ENCODE results near the gene DNM3. TPM values are rescaled to one million over a fixed set of nuclear protein-coding genes. Genes with fewer than 3 reads are reported as not detected.

The DNM3 gene
- polyA plus RNA-seq, 1 of the 3 experiments (the other 2 are of a cell fraction): 0.43 TPM

GRCh38 chr1:172245788-172246187 lies 404.5 kb downstream of the DNM3 start:
- Histone ChIP-seq H3K9me2 (no peaks in the 10 kb centered on the region), H3K9ac (no peak overlapping the region), H3F3A (replicated peaks; ENCODE audit: insufficient read depth) (peaks cover 8% of the 10 kb centered on the region), H2AFZ (ENCODE audit: low read depth) (no peak overlapping the region), H3K27ac (ENCODE audit: low read depth in 2 of 2, low read length in 1 of 2) (no peak overlapping the region), H3K4me2 (no peak overlapping the region), H3K27me3 (ENCODE audit: insufficient read depth) (no peaks in the 10 kb centered on the region), H4K20me1 (ENCODE audit: insufficient read depth) (no peaks in the 10 kb centered on the region), H3K9me3 (no peaks in the 10 kb centered on the region), H3K4me1 (ENCODE audit: control insufficient read depth in 1 of 2, insufficient read depth in 2 of 2, low read depth in 1 of 2, low read length in 1 of 2) (no peaks in the 10 kb centered on the region), H3K36me3 (replicated peaks in 1 of 2; ENCODE audit: control insufficient read depth in 1 of 2, insufficient read depth in 2 of 2, low read length in 1 of 2) (no peaks in the 10 kb centered on the region), H3K4me3 (ENCODE audit: low read depth in 2 of 2, low read length in 1 of 2) (no peak overlapping the region), H3K79me2 (ENCODE audit: insufficient read depth) (no peaks in the 10 kb centered on the region)
- no peak for DNase-seq
- ChIA-PET POLR2A (no interaction called here), CTCF (no interaction called here)
- WGBS (ENCODE audit: low lambda C conversion rate): 84% methylated on average over 3 of the region's 3 CpGs
- TF ChIP-seq CTCF (IDR thresholded peaks at IDR 0.05): no peak
- no peak for TF ChIP-seq MEF2A (IDR thresholded peaks at IDR 0.05; ENCODE audit: borderline replicate concordance, low read depth)
- TF ChIP-seq GABPA (IDR thresholded peaks at IDR 0.05; ENCODE audit: low read depth): no peak
- TF ChIP-seq MXI1 (IDR thresholded peaks at IDR 0.05; ENCODE audit: low read depth, low read length): no peak
- no peak for TF ChIP-seq TCF12 (IDR thresholded peaks at IDR 0.05)
- no peak for TF ChIP-seq RAD21 (IDR thresholded peaks at IDR 0.05; ENCODE audit: low read length)
- TF ChIP-seq CHD2 (IDR thresholded peaks at IDR 0.05; ENCODE audit: low read length, partially characterized antibody): no peak
- no peak for TF ChIP-seq FOSL2 (IDR thresholded peaks at IDR 0.05; ENCODE audit: borderline replicate concordance, low read depth)
- no peak for TF ChIP-seq JUND (IDR thresholded peaks at IDR 0.05)
- no peak for TF ChIP-seq USF1 (IDR thresholded peaks at IDR 0.05; ENCODE audit: borderline replicate concordance, low read depth)
- no peak for TF ChIP-seq POLR2AphosphoS5 (IDR thresholded peaks at IDR 0.05; ENCODE audit: low read depth, low read length)
- no peak for TF ChIP-seq ELF1 (IDR thresholded peaks at IDR 0.05)
- no peak for TF ChIP-seq RXRA (IDR thresholded peaks at IDR 0.05; ENCODE audit: borderline replicate concordance, low read depth)
- TF ChIP-seq EZH2phosphoT487 (IDR thresholded peaks at IDR 0.05; ENCODE audit: borderline replicate concordance, low read depth): no peak

GRCh38 chr1:172246521-172247390 lies 405.5 kb downstream of the DNM3 start:
- H4K20me1 ChIP-seq (ENCODE audit: insufficient read depth): no peaks in the 10 kb centered on the region
- H2AFZ ChIP-seq (ENCODE audit: low read depth): no peak overlapping the region
- H3K36me3 ChIP-seq (replicated peaks in 1 of 2; ENCODE audit: control insufficient read depth in 1 of 2, insufficient read depth in 2 of 2, low read length in 1 of 2): no peaks in the 10 kb centered on the region
- peaks cover 8% of the 10 kb centered on the region for H3F3A ChIP-seq (replicated peaks; ENCODE audit: insufficient read depth)
- H3K9me3 ChIP-seq: no peaks in the 10 kb centered on the region
- no peaks in the 10 kb centered on the region for H3K9me2 ChIP-seq
- H3K27me3 ChIP-seq (ENCODE audit: insufficient read depth): no peaks in the 10 kb centered on the region
- 85% methylated on average over 8 of the region's 8 CpGs for WGBS (ENCODE audit: low lambda C conversion rate)
- H3K9ac ChIP-seq: no peak overlapping the region
- TF ChIP-seq USF1 (IDR thresholded peaks at IDR 0.05; ENCODE audit: borderline replicate concordance, low read depth): no peak
- TF ChIP-seq FOSL2 (IDR thresholded peaks at IDR 0.05; ENCODE audit: borderline replicate concordance, low read depth): no peak
- TF ChIP-seq POLR2AphosphoS5 (IDR thresholded peaks at IDR 0.05; ENCODE audit: low read depth, low read length): no peak
- no peak for TF ChIP-seq MAX (IDR thresholded peaks at IDR 0.05; ENCODE audit: low read depth)
- TF ChIP-seq SIN3A (IDR thresholded peaks at IDR 0.05; ENCODE audit: borderline replicate concordance, low read depth, low read length): no peak
- CTCF ChIA-PET: no interaction called here
- POLR2A ChIA-PET: no interaction called here
- no peaks in the 10 kb centered on the region; a peak in 1 of 4 replicates for H3K4me1 ChIP-seq (ENCODE audit: control insufficient read depth in 1 of 2, insufficient read depth in 2 of 2, low read depth in 1 of 2, low read length in 1 of 2)
- no peak overlapping the region for H3K4me3 ChIP-seq (ENCODE audit: low read depth in 2 of 2, low read length in 1 of 2)
- no peak for DNase-seq
- H3K27ac ChIP-seq (ENCODE audit: low read depth in 2 of 2, low read length in 1 of 2): no peak overlapping the region
- H3K4me2 ChIP-seq: no peak overlapping the region
- H3K79me2 ChIP-seq (ENCODE audit: insufficient read depth): no peaks in the 10 kb centered on the region
